MCF 10A (cell line): Measurements from ENCODE around the gene LASP1NB. TPM values are rescaled to one million over a fixed set of nuclear protein-coding genes. Genes with fewer than 3 reads are reported as not detected.
"Not testable (repeated sequence)": the region's sequence is repeated elsewhere in the genome, so short reads cannot be mapped to it uniquely, and the experiment has no call there.

Source experiments
- BruUV-seq: library from RNA; stranded (reverse); fragments of 400-500 nt; replicated peaks from 2 replicates; lab custom pipeline; 2021; lab: Mats Ljungman, UMichigan
- CTCF ChIA-PET: fragments of 300-600 bp; sonication (Branson Sonifier 250); formaldehyde crosslinking; extraction: SDS; loops from one replicate; lab custom pipeline; 2021; ENCODE audit warnings: antibody characterized with exemption, inconsistent platforms; lab: Yijun Ruan, JAX
- POLR2A ChIA-PET: fragments of 300-600, 350-650 bp; sonication (Branson Sonifier 250); formaldehyde crosslinking; extraction: SDS; loops from one replicate; lab custom pipeline; 2020; ENCODE audit warnings: antibody characterized with exemption, inconsistent platforms; lab: Yijun Ruan, JAX
- DNase-seq: peaks from one replicate; pipeline ENCODE4 v3.0.0-alpha.2; 2018; ENCODE audit not compliant: unreplicated experiment
- H3K27ac Mint-ChIP-seq: one replicate; pipeline ENCODE4 v1.8.0; 2022; ENCODE audit warnings: mild to moderate bottlenecking, low read depth, mixed read lengths; ENCODE audit not compliant: unreplicated experiment
- H3K27me3 Mint-ChIP-seq: one replicate; pipeline ENCODE4 v1.8.0; 2022; ENCODE audit warnings: mixed read lengths; ENCODE audit not compliant: insufficient read depth, unreplicated experiment
- H3K36me3 Mint-ChIP-seq: one replicate; pipeline ENCODE4 v1.8.0; 2022; ENCODE audit warnings: mild to moderate bottlenecking, moderate library complexity, mixed read lengths; ENCODE audit not compliant: insufficient read depth, unreplicated experiment
- H3K4me1 Mint-ChIP-seq: one replicate; pipeline ENCODE4 v1.8.0; 2022; ENCODE audit warnings: mixed read lengths; ENCODE audit not compliant: insufficient read depth, unreplicated experiment
- H3K4me3 Mint-ChIP-seq: one replicate; pipeline ENCODE4 v1.8.0; 2022; ENCODE audit warnings: mild to moderate bottlenecking, moderate library complexity, mixed read lengths; ENCODE audit not compliant: unreplicated experiment
- H3K9me3 Mint-ChIP-seq: one replicate; pipeline ENCODE4 v1.8.0; 2022; ENCODE audit warnings: mixed read lengths; ENCODE audit not compliant: unreplicated experiment
- CTCF ChIP-seq: fragments of 200-600 bp; IDR thresholded peaks from one replicate; pipeline ENCODE4 v1.8.0; 2022; ENCODE audit warnings: antibody characterized with exemption, mild to moderate bottlenecking; ENCODE audit not compliant: unreplicated experiment
- intact Hi-C: fragments of 100-400 bp; cut with micrococcal nuclease; formaldehyde crosslinking; loops from 2 replicates; pipeline ENCODE4 v1.14.1; 2022
- microRNA-seq: library from miRNA; unstranded; fragments of <30 nt; microRNA quantifications from one replicate; pipeline ENCODE4 v1.2.0, GENCODE V29; 2022
- total RNA-seq: library from RNA; stranded (reverse); gene quantifications from 2 replicates; pipeline ENCODE4 v1.2.3, GENCODE V29; 2022

The LASP1NB gene

GRCh38 chr17:38970804-38971203 is 45.4 kb downstream of the LASP1NB start:
- Mint-ChIP-seq H3K27ac (no peak overlapping the region), H3K4me1 (peaks cover 12% of the 10 kb centered on the region), H3K27me3 (no peaks in the 10 kb centered on the region), H3K4me3 (no peak overlapping the region), H3K9me3 (no peaks in the 10 kb centered on the region), H3K36me3 (no peaks in the 10 kb centered on the region)
- DNase-seq, result peak; percentile 16
- TF ChIP-seq CTCF, result no peak
- BruUV-seq, result no TSS peak
- intact Hi-C loops, result no loop called here
- POLR2A ChIA-PET, result interaction anchor here (0.6 kb wide), 1 partner anchor 1557 kb away, joined by 3 read pairs; no protein-coding TSS in a partner anchor
- CTCF ChIA-PET, result interaction anchor here (0.5 to 0.6 kb wide), 2 partner anchors 12 to 703 kb away, joined by 3 read pairs; no protein-coding TSS in a partner anchor

- H3K4me3 Mint-ChIP-seq, intact Hi-C loops, H3K27ac Mint-ChIP-seq, H3K4me1 Mint-ChIP-seq, POLR2A ChIA-PET, H3K9me3 Mint-ChIP-seq, H3K36me3 Mint-ChIP-seq, H3K27me3 Mint-ChIP-seq, BruUV-seq: not testable (repeated sequence)
- CTCF ChIA-PET, result interaction anchor here (0.6 to 1.1 kb wide), 3 partner anchors 12 to 172 kb away, joined by 3 to 4 read pairs (median 3); no protein-coding TSS in a partner anchor
- DNase-seq, result peak; percentile 53
These were observed 50.8 kb downstream of the LASP1NB start for GRCh38 chr17:38976187-38976551.

- Mint-ChIP-seq H3K4me1 (no peaks in the 10 kb centered on the region), H3K27me3 (no peaks in the 10 kb centered on the region), H3K9me3 (no peaks in the 10 kb centered on the region), H3K36me3 (peaks cover 6% of the 10 kb centered on the region), H3K4me3 (no peak overlapping the region), H3K27ac (no peak overlapping the region)
- ChIA-PET CTCF (interaction anchor here (1.9 to 2.1 kb wide), 2 partner anchors 175 to 262 kb away, joined by 4 to 11 read pairs; no protein-coding TSS in a partner anchor), POLR2A (interaction anchor here (0.7 to 1.3 kb wide), 2 partner anchors 175 to 391 kb away, joined by 3 to 4 read pairs; no protein-coding TSS in a partner anchor)
- intact Hi-C loops, result no loop called here
- no peak for DNase-seq
- TF ChIP-seq CTCF, result no peak
- BruUV-seq, result no TSS peak
These were observed 52.8 kb downstream of the LASP1NB start for GRCh38 chr17:38978180-38978579.

Small RNA genes lying within 50 kb of the gene (microRNA-seq; reads per million reads assigned to microRNA genes)
- gene MIR6779, result not detected

Other genes with a start within 250 kb of the LASP1NB start
- gene MLLT6, start 220.3 kb upstream of the LASP1NB start, total RNA-seq, result 59.6 and 65.3 TPM in 2 replicates
- gene CISD3, start 195.3 kb upstream of the LASP1NB start, total RNA-seq, result 36.8 and 42.0 TPM in 2 replicates
- gene PCGF2, start 177.3 kb upstream of the LASP1NB start, total RNA-seq, result 32.6 and 39.5 TPM in 2 replicates
- gene PSMB3, start 172.9 kb upstream of the LASP1NB start, total RNA-seq, result 124 and 145 TPM in 2 replicates
- 25.9 and 27.4 TPM in 2 replicates for gene PIP4K2B, start 126.1 kb upstream of the LASP1NB start, total RNA-seq
- gene CWC25, start 100.3 kb upstream of the LASP1NB start, total RNA-seq, result 21.9 and 23.4 TPM in 2 replicates
- 1,891 and 2,060 TPM in 2 replicates for gene RPL23, start 71.9 kb upstream of the LASP1NB start, total RNA-seq
- 65.1 and 68.1 TPM in 2 replicates for gene LASP1, start 55.6 kb upstream of the LASP1NB start, total RNA-seq
- not detected in 2 replicates for gene FBXO47, start 41.8 kb downstream of the LASP1NB start, total RNA-seq
- gene PLXDC1, start 226.0 kb downstream of the LASP1NB start, total RNA-seq, result 0.22 and 0.61 TPM in 2 replicates
- gene ARL5C, start 240.5 kb downstream of the LASP1NB start, total RNA-seq, result not detected in 2 replicates